ENCODE measurements around the gene RNFT2.
A peak's percentile ranks its signal among the peaks of the same experiment; 100 is the strongest.

The RNFT2 gene

GRCh38 chr12:116878567-116879508 lies 140.7 kb downstream of the RNFT2 start:
- no peak for DNase-seq (ENCODE audit: low read depth)

GRCh38 chr12:116879509-116880212 lies 141.5 kb downstream of the RNFT2 start:
- DNase-seq (ENCODE audit: low read depth): no peak

GRCh38 chr12:116880213-116880816 lies 142.2 kb downstream of the RNFT2 start:
- DNase-seq (ENCODE audit: low read depth): no peak

GRCh38 chr12:116880817-116881324 lies 142.8 kb downstream of the RNFT2 start:
- DNase-seq (ENCODE audit: low read depth): peak; percentile 3

GRCh38 chr12:116881325-116881876 lies 143.3 kb downstream of the RNFT2 start, which contains the start of gene HRK:
Gene HRK (minus strand): TSS chr12:116881441. CDS start chr12:116881307, 134 bp downstream.
- DNase-seq (ENCODE audit: low read depth): no peak

GRCh38 chr12:116881877-116882507 lies 143.9 kb downstream of the RNFT2 start:
- DNase-seq (ENCODE audit: low read depth): no peak

GRCh38 chr12:116882742-116883141 lies 144.6 kb downstream of the RNFT2 start:
- no peak for DNase-seq (ENCODE audit: low read depth)

- DNase-seq (ENCODE audit: low read depth): no peak
These were observed 146.8 kb downstream of the RNFT2 start for GRCh38 chr12:116884871-116885270.

- no peak for DNase-seq (ENCODE audit: low read depth)
These were observed 147.4 kb downstream of the RNFT2 start for GRCh38 chr12:116885491-116885890.

GRCh38 chr12:116887244-116887643 lies 149.1 kb downstream of the RNFT2 start:
- DNase-seq (ENCODE audit: low read depth): no peak

GRCh38 chr12:116887897-116888296 lies 149.8 kb downstream of the RNFT2 start:
- DNase-seq (ENCODE audit: low read depth): no peak

GRCh38 chr12:116890330-116890729 lies 152.2 kb downstream of the RNFT2 start:
- DNase-seq (ENCODE audit: low read depth): no peak

GRCh38 chr12:116891019-116891418 lies 152.9 kb downstream of the RNFT2 start:
- DNase-seq (ENCODE audit: low read depth): no peak

GRCh38 chr12:116892349-116893140 lies 154.4 kb downstream of the RNFT2 start:
- no peak for DNase-seq (ENCODE audit: low read depth)

- no peak for DNase-seq (ENCODE audit: low read depth)
These were observed 156.8 kb downstream of the RNFT2 start for GRCh38 chr12:116894913-116895312.

- no peak for DNase-seq (ENCODE audit: low read depth)
These were observed 158.4 kb downstream of the RNFT2 start for GRCh38 chr12:116896411-116896924.

GRCh38 chr12:116897476-116897875 lies 159.4 kb downstream of the RNFT2 start:
- no peak for DNase-seq (ENCODE audit: low read depth)

GRCh38 chr12:116898669-116899068 lies 160.6 kb downstream of the RNFT2 start:
- DNase-seq (ENCODE audit: low read depth): no peak

- DNase-seq (ENCODE audit: low read depth): no peak
These were observed 163.5 kb downstream of the RNFT2 start for GRCh38 chr12:116901612-116902011.
